Skin of body (tissue), 3 donors: ENCODE measurements around the gene CHRDL2. TPM values are rescaled to one million over a fixed set of nuclear protein-coding genes. Genes with fewer than 3 reads are reported as not detected.
A peak's percentile ranks its signal among the peaks of the same experiment; 100 is the strongest.
"Not testable (repeated sequence)": the region's sequence is repeated elsewhere in the genome, so short reads cannot be mapped to it uniquely, and the experiment has no call there.

Experiments used
- DNase-seq: peaks from one replicate; lab custom pipeline; 2025; lab: John Stamatoyannopoulos, UW
- small RNA-seq: library from RNA; depleted of rRNA; stranded (forward); fragments of <200 nt; gene quantifications from one replicate; pipeline ENCODE3, GENCODE V24; 2014; ENCODE audit warnings: low replicate concordance
- total RNA-seq: library from RNA; depleted of rRNA; stranded (reverse); fragments of >200 nt; gene quantifications from one replicate; pipeline ENCODE4 v1.2.3, GENCODE V29; 2014

The CHRDL2 gene
- total RNA-seq, 1 donor from 2014 or later, result 0.30 TPM

DNA sequence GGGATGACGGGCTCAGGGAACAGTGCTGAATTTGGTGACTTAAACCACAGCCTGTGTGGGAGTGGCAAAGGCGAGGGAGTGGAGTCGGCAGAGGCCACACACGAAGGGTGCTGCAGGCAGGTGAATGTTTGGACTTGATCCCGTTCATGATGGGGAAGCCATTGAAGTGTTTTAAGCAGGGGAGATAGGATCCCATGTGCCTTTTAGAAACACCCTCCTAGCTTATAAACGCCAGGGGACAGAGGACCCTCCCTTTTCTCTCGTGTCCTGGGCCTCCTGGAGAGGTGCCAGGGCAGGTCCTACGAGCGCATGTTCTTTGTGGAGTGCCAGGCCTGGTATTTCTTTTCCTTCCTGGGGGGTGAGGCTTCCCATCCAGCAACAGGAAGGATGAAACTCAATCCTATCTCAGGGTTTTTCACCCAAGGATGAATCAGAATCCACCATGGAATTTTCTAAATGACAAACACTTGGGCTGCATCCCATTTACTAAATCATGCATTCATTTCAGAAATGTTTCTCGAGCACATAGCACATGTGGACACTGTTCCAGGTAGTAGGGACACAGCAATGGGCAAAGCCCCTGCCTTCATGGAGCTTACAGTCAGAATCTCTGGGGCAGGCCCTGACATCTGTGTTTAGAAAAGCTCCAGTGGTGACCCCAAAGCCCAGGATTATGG lies 59.6 kb downstream of the CHRDL2 start:
- DNase-seq, result no peak

DNA sequence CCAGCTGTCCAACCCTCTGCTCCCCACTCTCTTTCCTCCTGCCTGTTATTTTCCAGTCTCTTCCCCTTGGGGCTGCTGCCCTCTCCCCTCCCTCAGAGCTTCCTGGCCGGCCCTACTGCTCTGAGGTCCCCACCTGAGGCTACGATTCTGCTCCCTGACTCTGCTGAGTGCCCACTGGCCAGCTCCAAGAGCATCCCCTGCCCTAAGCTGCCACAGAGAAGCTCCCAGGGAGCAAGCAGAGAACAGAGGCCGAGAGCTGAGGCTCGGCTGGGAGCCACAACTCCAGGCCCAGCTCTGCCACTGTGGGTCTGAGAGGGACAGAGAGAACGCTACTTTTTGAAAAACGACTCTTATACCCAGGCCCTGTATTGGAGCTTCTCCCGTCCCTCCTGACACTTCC lies 61.1 kb downstream of the CHRDL2 start:
- DNase-seq, result no peak

DNA sequence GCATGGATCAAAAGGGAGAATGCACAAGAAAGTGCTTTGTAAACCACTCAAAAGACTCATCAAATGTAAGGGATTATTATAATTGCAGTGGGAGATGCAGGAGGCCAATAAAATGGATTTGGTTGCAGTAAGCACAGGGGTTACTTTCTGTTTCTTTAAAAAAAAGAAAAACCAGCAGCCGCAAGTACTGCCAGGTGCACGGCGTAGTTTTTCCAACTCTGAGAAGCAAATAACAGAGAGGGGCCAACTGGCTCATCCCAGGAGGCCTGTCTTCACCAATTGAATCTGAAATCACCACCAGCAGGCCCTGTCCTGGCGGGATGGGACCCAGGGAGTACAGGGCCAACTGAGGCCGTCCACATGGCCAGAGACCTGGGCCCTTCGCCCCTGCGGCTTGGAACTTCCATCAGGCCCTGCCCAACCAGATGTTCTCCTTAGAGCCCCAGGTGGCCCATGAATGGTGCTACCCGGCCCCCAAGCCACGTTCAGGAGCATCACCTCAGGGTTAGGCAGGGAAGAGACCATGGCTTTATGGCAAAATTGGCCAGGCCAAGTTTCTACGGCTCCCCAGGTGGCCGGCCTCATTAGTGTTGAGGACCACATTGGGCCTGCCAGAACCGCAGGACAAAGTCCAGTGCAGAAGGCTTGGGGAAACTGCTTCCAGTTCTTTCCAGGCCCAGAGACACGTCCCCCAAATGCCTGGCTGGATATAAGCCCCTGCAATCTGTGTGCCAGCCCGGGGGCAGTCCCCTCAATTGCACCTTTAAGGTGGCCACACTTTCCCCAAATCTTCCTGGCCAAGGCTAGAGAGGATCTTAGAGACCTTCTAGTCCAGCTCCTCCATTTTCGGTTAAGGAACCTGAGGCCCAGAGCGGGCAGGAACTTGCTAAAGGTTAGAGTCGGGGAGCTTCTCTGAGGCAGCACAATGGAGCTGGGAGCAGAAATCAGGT lies 61.7 kb downstream of the CHRDL2 start:
- DNase-seq, result no peak

DNA sequence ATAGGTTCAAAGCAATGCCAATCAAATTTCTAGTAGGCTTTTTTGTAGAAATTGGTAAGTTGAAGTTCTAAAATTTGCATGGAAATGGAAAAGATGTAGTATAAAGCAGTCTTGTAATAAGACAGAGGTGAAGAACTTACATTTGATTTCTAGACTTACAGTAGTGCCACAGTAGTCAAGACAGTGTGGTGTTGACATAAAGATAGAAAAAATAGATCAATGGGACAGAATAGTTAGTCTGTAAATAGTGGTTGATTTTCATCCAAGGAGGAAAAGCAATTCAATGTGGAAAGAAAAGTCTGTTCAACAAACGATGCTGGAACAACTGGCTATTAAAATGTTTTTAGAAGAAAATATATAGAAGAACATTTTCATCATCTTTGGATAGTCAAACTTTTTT lies 67.9 kb downstream of the CHRDL2 start:
- no peak for DNase-seq

- no peak for DNase-seq
These were observed 68.6 kb downstream of the CHRDL2 start for GRCh38 chr11:74662487-74663103.

DNA sequence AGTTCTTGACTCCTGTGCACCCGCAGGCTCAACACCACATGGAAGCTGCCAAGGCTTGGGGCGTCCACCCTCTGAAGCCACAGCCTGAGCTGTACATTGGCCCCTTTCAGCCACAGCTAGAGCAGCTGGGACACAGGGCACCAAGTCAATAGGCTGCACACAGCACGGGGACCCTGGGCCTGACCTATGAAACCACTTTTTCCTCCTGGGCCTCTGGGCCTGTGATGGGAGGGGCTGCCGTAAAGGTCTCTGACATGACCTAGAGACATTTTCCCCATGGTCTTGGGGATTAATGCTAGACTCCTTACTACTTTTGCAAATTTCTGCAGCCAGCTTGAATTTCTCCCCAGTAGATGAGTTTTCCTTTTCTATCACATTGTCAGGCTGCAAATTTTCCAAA lies 72.1 kb downstream of the CHRDL2 start:
- not testable (repeated sequence) for DNase-seq

GRCh38 chr11:74654976-74655375 lies 76.2 kb downstream of the CHRDL2 start:
- no peak for DNase-seq

- peak; percentile 63 for DNase-seq
These were observed 80.7 kb downstream of the CHRDL2 start for GRCh38 chr11:74650498-74650897.

DNA sequence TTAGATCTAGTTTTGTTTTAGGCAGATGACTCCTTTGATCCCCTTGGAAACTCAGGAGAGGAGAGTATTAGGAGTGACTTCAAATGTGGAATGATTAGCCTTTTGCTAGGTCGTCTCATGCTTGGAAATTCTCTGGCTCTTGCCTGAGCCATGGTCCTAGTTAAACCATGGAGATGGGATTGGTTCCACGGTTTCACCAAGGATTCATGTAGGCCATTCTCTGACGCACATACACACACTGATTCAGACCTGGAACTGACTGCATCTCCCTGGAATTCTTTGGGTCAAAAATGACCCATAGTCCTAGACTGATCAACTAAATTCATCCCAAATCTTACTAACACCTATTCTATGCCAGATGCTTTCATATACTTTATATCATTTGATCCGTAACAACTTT lies 82.3 kb downstream of the CHRDL2 start:
- DNase-seq, result no peak

DNA sequence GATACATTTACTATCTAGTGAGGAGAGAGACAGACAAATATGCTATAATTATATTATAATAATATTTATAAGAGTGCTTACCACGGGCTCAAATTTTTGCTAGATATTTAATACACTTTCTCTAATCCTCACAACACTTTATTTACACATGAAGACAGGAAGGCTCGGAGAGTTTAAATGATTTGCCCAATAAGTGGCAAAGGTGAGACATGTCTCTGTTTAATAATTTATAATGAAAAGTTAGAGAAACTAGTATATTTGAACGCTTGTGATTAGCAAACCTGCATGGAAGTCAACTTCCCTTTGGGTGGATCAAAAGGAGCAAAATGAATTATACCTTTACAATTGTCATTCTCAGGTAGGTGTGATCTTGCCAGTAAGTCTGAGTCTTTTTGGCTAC lies 83.4 kb downstream of the CHRDL2 start:
- no peak for DNase-seq

- no peak for DNase-seq
These were observed 83.8 kb downstream of the CHRDL2 start for GRCh38 chr11:74647404-74647803.

- DNase-seq, result no peak
These were observed 84.3 kb downstream of the CHRDL2 start for GRCh38 chr11:74646954-74647353.

Small RNA genes lying within 50 kb of the gene (small RNA-seq; reads per million reads assigned to genes)
- not detected for gene MIR4696
- not detected for gene RANP3
- not detected for gene RN7SKP297

Other genes starting within 250 kb of the CHRDL2 start
- 2.1 TPM for gene LIPT2, start 237.7 kb downstream of the CHRDL2 start, total RNA-seq
- 16.4 TPM for gene POLD3, start 138.8 kb downstream of the CHRDL2 start, total RNA-seq
- 21.8 TPM for gene RNF169, start 17.4 kb upstream of the CHRDL2 start, total RNA-seq
- gene XRRA1, start 217.7 kb upstream of the CHRDL2 start, total RNA-seq, result 8.0 TPM
- gene SPCS2, start 217.8 kb upstream of the CHRDL2 start, total RNA-seq, result 20.6 TPM